Measurements from ENCODE around the gene CIROP. TPM values are rescaled to one million over a fixed set of nuclear protein-coding genes. Genes with fewer than 3 reads are reported as not detected.

Gene CIROP
- total and polyA plus RNA-seq, 9 of the 15 experiments (the other 6 are each of a cell fraction or from before 2014, with no cell fraction given): not detected

DNA sequence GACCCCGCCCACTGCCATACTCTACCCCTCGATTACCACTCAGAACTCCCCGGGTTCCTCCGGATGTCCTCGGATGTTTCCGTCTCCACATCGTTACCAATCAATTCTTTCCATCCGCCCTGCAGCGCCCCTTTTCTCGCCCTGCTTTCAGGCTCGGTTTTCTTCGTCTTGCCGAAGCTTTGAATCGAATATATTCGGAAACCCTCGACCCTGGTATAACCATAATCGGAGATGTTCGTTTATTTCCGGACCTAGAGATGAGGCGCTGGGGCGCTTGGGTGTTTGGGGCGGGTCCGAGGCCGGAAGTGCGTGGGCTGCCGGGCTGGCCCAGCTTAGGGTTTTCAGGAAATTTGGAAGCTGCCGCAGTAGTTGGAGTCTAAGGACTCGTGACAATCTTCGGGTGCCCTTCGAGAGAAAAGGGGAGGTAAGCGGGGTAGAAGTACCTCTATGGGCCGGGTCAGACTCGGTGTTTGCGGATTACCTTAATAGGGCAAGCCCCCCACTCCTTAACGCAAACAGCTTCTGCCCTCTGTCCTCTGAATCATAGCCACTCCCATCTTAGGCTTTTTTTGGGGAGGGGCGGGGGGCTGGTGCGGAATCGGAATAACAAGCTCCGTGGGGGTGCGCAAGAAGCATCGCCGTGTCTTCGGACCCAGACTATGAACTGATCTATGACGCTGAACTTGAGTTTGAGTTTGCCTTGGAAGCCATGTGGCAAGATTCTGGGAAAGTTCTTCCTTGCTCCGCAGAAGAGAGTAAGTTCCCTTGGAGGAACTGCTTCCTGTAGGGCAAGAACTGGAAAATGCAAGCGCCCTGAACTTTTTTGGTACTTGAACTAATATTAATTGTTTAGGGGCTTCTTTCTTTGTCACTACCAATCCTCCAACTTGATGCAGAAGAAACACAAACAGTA is 9.3 kb downstream of the CIROP start, which contains the start of gene C14orf119 (continued):
- TF ChIP-seq TEAD4 (IDR thresholded peaks at IDR 0.05; ENCODE audit: low read length): peak; percentile 37
- no peak for TF ChIP-seq TEAD4 (CRISPR knock-in tag; IDR thresholded peaks at IDR 0.05; ENCODE audit: borderline replicate concordance)
- TF ChIP-seq ESRRA (IDR thresholded peaks at IDR 0.05; ENCODE audit: borderline replicate concordance, low read depth): peak; percentile 35; the same call in 1 of the 2 replicates
- TF ChIP-seq GTF2F1 (IDR thresholded peaks at IDR 0.05; ENCODE audit: low read depth, low read length): peak; percentile 57; the same call in 1 of the 2 replicates
- no peak for TF ChIP-seq DACH1 (IDR thresholded peaks at IDR 0.05; ENCODE audit: partially characterized antibody)
- no peak for TF ChIP-seq SNRNP70 (optimal IDR thresholded peaks at IDR 0.05; ENCODE audit: low read depth, low read length)
- TF ChIP-seq, protein P1, sequence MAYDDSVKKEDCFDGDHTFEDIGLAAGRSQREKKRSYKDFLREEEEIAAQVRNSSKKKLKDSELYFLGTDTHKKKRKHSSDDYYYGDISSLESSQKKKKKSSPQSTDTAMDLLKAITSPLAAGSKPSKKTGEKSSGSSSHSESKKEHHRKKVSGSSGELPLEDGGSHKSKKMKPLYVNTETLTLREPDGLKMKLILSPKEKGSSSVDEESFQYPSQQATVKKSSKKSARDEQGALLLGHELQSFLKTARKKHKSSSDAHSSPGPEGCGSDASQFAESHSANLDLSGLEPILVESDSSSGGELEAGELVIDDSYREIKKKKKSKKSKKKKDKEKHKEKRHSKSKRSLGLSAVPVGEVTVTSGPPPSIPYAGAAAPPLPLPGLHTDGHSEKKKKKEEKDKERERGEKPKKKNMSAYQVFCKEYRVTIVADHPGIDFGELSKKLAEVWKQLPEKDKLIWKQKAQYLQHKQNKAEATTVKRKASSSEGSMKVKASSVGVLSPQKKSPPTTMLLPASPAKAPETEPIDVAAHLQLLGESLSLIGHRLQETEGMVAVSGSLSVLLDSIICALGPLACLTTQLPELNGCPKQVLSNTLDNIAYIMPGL (CRISPR knock-in tag; IDR thresholded peaks at IDR 0.05): no peak
- TF ChIP-seq, protein P2, sequence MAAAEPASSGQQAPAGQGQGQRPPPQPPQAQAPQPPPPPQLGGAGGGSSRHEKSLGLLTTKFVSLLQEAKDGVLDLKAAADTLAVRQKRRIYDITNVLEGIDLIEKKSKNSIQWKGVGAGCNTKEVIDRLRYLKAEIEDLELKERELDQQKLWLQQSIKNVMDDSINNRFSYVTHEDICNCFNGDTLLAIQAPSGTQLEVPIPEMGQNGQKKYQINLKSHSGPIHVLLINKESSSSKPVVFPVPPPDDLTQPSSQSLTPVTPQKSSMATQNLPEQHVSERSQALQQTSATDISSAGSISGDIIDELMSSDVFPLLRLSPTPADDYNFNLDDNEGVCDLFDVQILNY (CRISPR knock-in tag; IDR thresholded peaks at IDR 0.05): no peak
- TF ChIP-seq RCOR1 (IDR thresholded peaks at IDR 0.05; ENCODE audit: borderline replicate concordance in 1 of 2, low read depth in 2 of 2, low read length in 2 of 2): peak in 1 of 2 experiments; percentile 44; a peak in 1 of 4 replicates
- TF ChIP-seq ZBTB17 (CRISPR knock-in tag; IDR thresholded peaks at IDR 0.05): 0 out of 2 replicates have a peak, but pooled peaks have one; percentile 33
- no peak for TF ChIP-seq CBX2 (IDR thresholded peaks at IDR 0.05; ENCODE audit: insufficient read depth, low read length, poor library complexity, severe bottlenecking)
- peak; percentile 57 for TF ChIP-seq SMARCA4 (IDR thresholded peaks at IDR 0.05)
- 0 out of 2 replicates have a peak, but pooled peaks have one; percentile 57 for TF ChIP-seq GATAD2A (IDR thresholded peaks at IDR 0.05)
- TF ChIP-seq, protein P3, sequence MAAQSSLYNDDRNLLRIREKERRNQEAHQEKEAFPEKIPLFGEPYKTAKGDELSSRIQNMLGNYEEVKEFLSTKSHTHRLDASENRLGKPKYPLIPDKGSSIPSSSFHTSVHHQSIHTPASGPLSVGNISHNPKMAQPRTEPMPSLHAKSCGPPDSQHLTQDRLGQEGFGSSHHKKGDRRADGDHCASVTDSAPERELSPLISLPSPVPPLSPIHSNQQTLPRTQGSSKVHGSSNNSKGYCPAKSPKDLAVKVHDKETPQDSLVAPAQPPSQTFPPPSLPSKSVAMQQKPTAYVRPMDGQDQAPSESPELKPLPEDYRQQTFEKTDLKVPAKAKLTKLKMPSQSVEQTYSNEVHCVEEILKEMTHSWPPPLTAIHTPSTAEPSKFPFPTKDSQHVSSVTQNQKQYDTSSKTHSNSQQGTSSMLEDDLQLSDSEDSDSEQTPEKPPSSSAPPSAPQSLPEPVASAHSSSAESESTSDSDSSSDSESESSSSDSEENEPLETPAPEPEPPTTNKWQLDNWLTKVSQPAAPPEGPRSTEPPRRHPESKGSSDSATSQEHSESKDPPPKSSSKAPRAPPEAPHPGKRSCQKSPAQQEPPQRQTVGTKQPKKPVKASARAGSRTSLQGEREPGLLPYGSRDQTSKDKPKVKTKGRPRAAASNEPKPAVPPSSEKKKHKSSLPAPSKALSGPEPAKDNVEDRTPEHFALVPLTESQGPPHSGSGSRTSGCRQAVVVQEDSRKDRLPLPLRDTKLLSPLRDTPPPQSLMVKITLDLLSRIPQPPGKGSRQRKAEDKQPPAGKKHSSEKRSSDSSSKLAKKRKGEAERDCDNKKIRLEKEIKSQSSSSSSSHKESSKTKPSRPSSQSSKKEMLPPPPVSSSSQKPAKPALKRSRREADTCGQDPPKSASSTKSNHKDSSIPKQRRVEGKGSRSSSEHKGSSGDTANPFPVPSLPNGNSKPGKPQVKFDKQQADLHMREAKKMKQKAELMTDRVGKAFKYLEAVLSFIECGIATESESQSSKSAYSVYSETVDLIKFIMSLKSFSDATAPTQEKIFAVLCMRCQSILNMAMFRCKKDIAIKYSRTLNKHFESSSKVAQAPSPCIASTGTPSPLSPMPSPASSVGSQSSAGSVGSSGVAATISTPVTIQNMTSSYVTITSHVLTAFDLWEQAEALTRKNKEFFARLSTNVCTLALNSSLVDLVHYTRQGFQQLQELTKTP (IDR thresholded peaks at IDR 0.05; ENCODE audit: low read depth in 1 of 2, partially characterized antibody in 2 of 2): peak in 1 of 2 experiments; percentile 67
- TF ChIP-seq CBX5 (IDR thresholded peaks at IDR 0.05; ENCODE audit: borderline replicate concordance, low read depth): no peak
- TF ChIP-seq NR2C1 (IDR thresholded peaks at IDR 0.05): peak; percentile 79; the same call in 1 of the 2 replicates
- peak; percentile 67 for TF ChIP-seq NR2C1 (tag; IDR thresholded peaks at IDR 0.05)
- TF ChIP-seq POLR2AphosphoS2 (IDR thresholded peaks at IDR 0.05; ENCODE audit: low read length): peak; percentile 87
- TF ChIP-seq SAP30 (IDR thresholded peaks at IDR 0.05; ENCODE audit: borderline replicate concordance, insufficient read depth, low read depth, low read length, poor library complexity, severe bottlenecking): peak; percentile 70
- 0 out of 2 replicates have a peak, but pooled peaks have one; percentile 35 for TF ChIP-seq MBD2 (IDR thresholded peaks at IDR 0.05; ENCODE audit: borderline replicate concordance, low read depth)
- TF ChIP-seq ZBTB7A (IDR thresholded peaks at IDR 0.05; ENCODE audit: borderline replicate concordance, control insufficient read depth, low read depth, low read length): peak; percentile 93

Measured in K562 (cell line).